NCI-H146 treated with DMSO at 0.1 percent for 48 hours (cell line): ENCODE results near the gene GPHN.

Experiments
- DNase-seq: peaks from one replicate; lab custom pipeline; 2025; ENCODE audit not compliant: unreplicated experiment; lab: John Stamatoyannopoulos, UW

Gene GPHN

GRCh38 chr14:66507722-66508546 is at the start of gene GPHN:
Gene GPHN (plus strand): TSS chr14:66508147.
- peak; percentile 26 for DNase-seq

GRCh38 chr14:66459603-66460002 is 48.3 kb upstream of the GPHN start:
- no peak for DNase-seq

- DNase-seq, result no peak
Measured at GRCh38 chr14:66464261-66464660, 43.7 kb upstream of the GPHN start.

GRCh38 chr14:66468778-66469367 is 39.1 kb upstream of the GPHN start:
- DNase-seq, result no peak

GRCh38 chr14:66471584-66471983 is 36.4 kb upstream of the GPHN start:
- no peak for DNase-seq

GRCh38 chr14:66472251-66472650 is 35.7 kb upstream of the GPHN start:
- DNase-seq, result no peak

- no peak for DNase-seq
Measured at GRCh38 chr14:66473223-66473622, 34.7 kb upstream of the GPHN start.

- no peak for DNase-seq
Measured at GRCh38 chr14:66476964-66477363, 31.0 kb upstream of the GPHN start.

GRCh38 chr14:66477567-66477966 is 30.4 kb upstream of the GPHN start:
- no peak for DNase-seq

- no peak for DNase-seq
Measured at GRCh38 chr14:66482873-66483272, 25.1 kb upstream of the GPHN start.

- DNase-seq, result no peak
Measured at GRCh38 chr14:66483322-66483721, 24.6 kb upstream of the GPHN start.

- no peak for DNase-seq
Measured at GRCh38 chr14:66485029-66485428, 22.9 kb upstream of the GPHN start.

GRCh38 chr14:66485910-66486421 is 22.0 kb upstream of the GPHN start, which contains the start of gene CCDC196:
Gene CCDC196 (plus strand): TSS chr14:66486371. CDS start chr14:66486503, 132 bp downstream.
- no peak for DNase-seq

- DNase-seq, result no peak
Measured at GRCh38 chr14:66487164-66487563, 20.8 kb upstream of the GPHN start.

- DNase-seq, result no peak
Measured at GRCh38 chr14:66490143-66491111, 17.5 kb upstream of the GPHN start.

GRCh38 chr14:66493750-66494149 is 14.2 kb upstream of the GPHN start:
- no peak for DNase-seq

GRCh38 chr14:66495218-66496098 is 12.5 kb upstream of the GPHN start:
- peak; percentile 0 for DNase-seq

- DNase-seq, result no peak
Measured at GRCh38 chr14:66496188-66496807, 11.6 kb upstream of the GPHN start.

- no peak for DNase-seq
Measured at GRCh38 chr14:66496911-66497310, 11.0 kb upstream of the GPHN start.

GRCh38 chr14:66498311-66498710 is 9.6 kb upstream of the GPHN start:
- DNase-seq, result no peak
